SU-DHL-6 (cell line): Measurements from ENCODE around the gene AIMP1.

Experiments used
- H2AFZ ChIP-seq: fragments of 200-600 bp; sonication (generic); 2 replicates; pipeline ENCODE4 v1.6.1; 2014; ENCODE audit warnings: low read depth, mild to moderate bottlenecking, moderate library complexity, mixed read lengths, antibody characterized with exemption, low read length; ENCODE audit not compliant: severe bottlenecking
- H3F3A ChIP-seq: fragments of 200-600 bp; shearing (Covaris generic); 2 replicates; pipeline ENCODE4 v1.6.0; 2016; ENCODE audit warnings: antibody characterized with exemption, mild to moderate bottlenecking; ENCODE audit not compliant: insufficient read depth
- H3K27ac ChIP-seq: fragments of 200-600 bp; sonication (generic); 2 replicates; pipeline ENCODE4 v1.5.1; 2016; ENCODE audit warnings: low read depth, mild to moderate bottlenecking, low read length, moderate library complexity, mixed read lengths
- H3K27me3 ChIP-seq: fragments of 200-600 bp; sonication (generic), shearing (Covaris generic); 2 replicates; pipeline ENCODE4 v1.6.0; 2014; ENCODE audit warnings: mild to moderate bottlenecking, low read length
- H3K36me3 ChIP-seq: fragments of 200-600 bp; sonication (generic); 2 replicates; pipeline ENCODE4 v1.6.1; 2014; ENCODE audit warnings: mild to moderate bottlenecking, low read length, mixed read lengths
- H3K4me2 ChIP-seq: fragments of 300-600, 200-600 bp; shearing (Covaris generic), sonication (generic); 2 replicates; pipeline ENCODE4 v1.6.0; 2014; ENCODE audit warnings: low read length, low read depth, mild to moderate bottlenecking; ENCODE audit not compliant: poor library complexity, severe bottlenecking
- H3K4me3 ChIP-seq: fragments of 200-600 bp; sonication (generic); 2 replicates; pipeline ENCODE4 v1.5.1; 2014; ENCODE audit warnings: antibody characterized with exemption, low read length, mild to moderate bottlenecking, mixed read lengths; ENCODE audit not compliant: insufficient read depth, poor library complexity, severe bottlenecking
- H3K79me2 ChIP-seq: fragments of 200-600 bp; sonication (generic); 2 replicates; pipeline ENCODE4 v1.6.1; 2014; ENCODE audit warnings: mild to moderate bottlenecking, low read length, moderate library complexity; ENCODE audit not compliant: insufficient read depth
- H3K9ac ChIP-seq: fragments of 200-600 bp; sonication (generic); 2 replicates; pipeline ENCODE4 v1.7.0; 2014; ENCODE audit warnings: mild to moderate bottlenecking, low read length
- H3K9me2 ChIP-seq: fragments of 200-600 bp; sonication (generic); replicated peaks from 2 replicates; pipeline ENCODE4 v1.6.1; 2014; ENCODE audit warnings: low read length; ENCODE audit not compliant: insufficient read depth
- H3K9me3 ChIP-seq: fragments of 200-600 bp; sonication (generic); 2 replicates; pipeline ENCODE4 v1.6.1; 2014; ENCODE audit warnings: low read length, mixed read lengths; ENCODE audit not compliant: insufficient read depth
- H4K20me1 ChIP-seq: fragments of 200-600 bp; sonication (generic); 2 replicates; pipeline ENCODE4 v1.6.1; 2014; ENCODE audit warnings: low read depth, mild to moderate bottlenecking, antibody characterized with exemption, low read length, moderate library complexity, mixed read lengths
- EZH2phosphoT487 ChIP-seq: fragments of 200-600 bp; sonication (generic), shearing (Covaris generic); conservative IDR thresholded peaks from 2 replicates; pipeline ENCODE4 v1.6.1; 2018; ENCODE audit warnings: mild to moderate bottlenecking, antibody characterized with exemption, low read length, moderate library complexity, mixed read lengths
- TF ChIP-seq, protein P1 (sequence below): fragments of 200-600 bp; sonication (generic); IDR thresholded peaks from one replicate; pipeline ENCODE4 v1.5.1; 2017; ENCODE audit warnings: antibody characterized with exemption, mild to moderate bottlenecking, low read length, moderate library complexity; ENCODE audit not compliant: insufficient read depth, poor library complexity, severe bottlenecking

AIMP1 gene

DNA sequence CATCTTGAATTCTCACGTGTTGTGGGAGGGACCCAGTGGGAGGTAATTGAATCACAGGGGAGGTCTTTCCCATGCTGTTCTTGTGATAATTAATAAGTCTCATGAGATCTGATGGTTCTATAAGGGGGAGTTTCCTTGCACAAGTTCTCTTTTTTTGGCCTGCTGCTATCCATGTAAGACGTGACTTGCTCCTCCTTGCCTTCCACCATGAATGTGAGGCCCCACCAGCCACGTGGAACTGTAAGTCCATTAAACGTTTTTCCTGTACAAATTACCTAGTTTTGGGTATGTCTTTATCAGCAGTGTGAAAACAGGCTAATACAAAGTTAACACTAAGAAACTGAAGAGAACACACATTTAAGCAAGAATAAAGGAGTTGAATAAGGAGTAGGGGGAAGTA lies 16.4 kb upstream of the AIMP1 start:
- TF ChIP-seq, protein P1, sequence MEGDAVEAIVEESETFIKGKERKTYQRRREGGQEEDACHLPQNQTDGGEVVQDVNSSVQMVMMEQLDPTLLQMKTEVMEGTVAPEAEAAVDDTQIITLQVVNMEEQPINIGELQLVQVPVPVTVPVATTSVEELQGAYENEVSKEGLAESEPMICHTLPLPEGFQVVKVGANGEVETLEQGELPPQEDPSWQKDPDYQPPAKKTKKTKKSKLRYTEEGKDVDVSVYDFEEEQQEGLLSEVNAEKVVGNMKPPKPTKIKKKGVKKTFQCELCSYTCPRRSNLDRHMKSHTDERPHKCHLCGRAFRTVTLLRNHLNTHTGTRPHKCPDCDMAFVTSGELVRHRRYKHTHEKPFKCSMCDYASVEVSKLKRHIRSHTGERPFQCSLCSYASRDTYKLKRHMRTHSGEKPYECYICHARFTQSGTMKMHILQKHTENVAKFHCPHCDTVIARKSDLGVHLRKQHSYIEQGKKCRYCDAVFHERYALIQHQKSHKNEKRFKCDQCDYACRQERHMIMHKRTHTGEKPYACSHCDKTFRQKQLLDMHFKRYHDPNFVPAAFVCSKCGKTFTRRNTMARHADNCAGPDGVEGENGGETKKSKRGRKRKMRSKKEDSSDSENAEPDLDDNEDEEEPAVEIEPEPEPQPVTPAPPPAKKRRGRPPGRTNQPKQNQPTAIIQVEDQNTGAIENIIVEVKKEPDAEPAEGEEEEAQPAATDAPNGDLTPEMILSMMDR: no peak
- TF ChIP-seq EZH2phosphoT487: no peak
- H3K9me2 ChIP-seq: no peaks in the 10 kb centered on the region

DNA sequence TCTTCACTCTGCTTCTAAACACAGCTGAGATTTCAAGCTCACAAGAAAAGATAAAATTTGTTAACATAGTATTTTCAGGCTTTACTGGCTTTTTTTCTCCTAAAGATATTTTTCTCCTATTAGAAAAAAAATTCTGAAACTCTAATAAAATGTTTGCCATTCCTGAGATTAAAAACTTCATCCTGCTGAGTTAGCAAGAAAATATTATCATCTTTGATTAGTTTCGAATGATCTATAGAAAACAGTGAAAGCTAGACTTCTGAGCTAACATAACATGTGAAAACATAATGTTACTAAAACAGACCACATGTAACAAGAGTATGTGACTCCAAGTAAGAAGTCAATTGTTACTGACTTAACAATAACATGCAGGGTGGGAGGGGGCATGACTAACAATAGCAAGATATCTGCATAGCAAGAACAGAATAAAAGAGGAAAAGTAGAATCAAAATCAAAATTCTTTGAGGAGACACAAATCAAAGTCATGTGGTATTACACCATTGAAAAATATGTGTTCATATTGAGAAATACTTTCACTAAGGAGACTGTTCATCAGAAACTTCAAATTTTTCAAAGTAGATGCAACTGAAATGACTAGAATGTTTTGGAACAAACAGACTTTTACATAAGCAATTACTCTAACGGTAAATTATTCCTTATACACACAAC lies 14.8 kb upstream of the AIMP1 start:
- Histone ChIP-seq H3K79me2 (no peaks in the 10 kb centered on the region), H3K4me3 (no peak overlapping the region), H2AFZ (no peak overlapping the region), H3F3A (no peaks in the 10 kb centered on the region), H3K27ac (no peak overlapping the region), H3K9me3 (no peaks in the 10 kb centered on the region), H3K4me2 (no peak overlapping the region), H3K36me3 (no peaks in the 10 kb centered on the region), H3K27me3 (no peaks in the 10 kb centered on the region), H3K9ac (no peak overlapping the region), H3K9me2 (no peaks in the 10 kb centered on the region), H4K20me1 (no peaks in the 10 kb centered on the region)
- TF ChIP-seq, protein P1: no peak
- no peak for TF ChIP-seq EZH2phosphoT487

More for the DNA sequence above, 16.4 kb upstream of the AIMP1 start:
- H3F3A ChIP-seq: no peaks in the 10 kb centered on the region
- no peak overlapping the region for H3K4me3 ChIP-seq
- H3K79me2 ChIP-seq: no peaks in the 10 kb centered on the region
- H3K9me3 ChIP-seq: no peaks in the 10 kb centered on the region
- H3K27ac ChIP-seq: no peak overlapping the region
- H2AFZ ChIP-seq: no peak overlapping the region
- no peaks in the 10 kb centered on the region for H3K36me3 ChIP-seq
- H4K20me1 ChIP-seq: no peaks in the 10 kb centered on the region
- H3K4me2 ChIP-seq: no peak overlapping the region
- H3K27me3 ChIP-seq: no peaks in the 10 kb centered on the region
- no peak overlapping the region for H3K9ac ChIP-seq

DNA sequence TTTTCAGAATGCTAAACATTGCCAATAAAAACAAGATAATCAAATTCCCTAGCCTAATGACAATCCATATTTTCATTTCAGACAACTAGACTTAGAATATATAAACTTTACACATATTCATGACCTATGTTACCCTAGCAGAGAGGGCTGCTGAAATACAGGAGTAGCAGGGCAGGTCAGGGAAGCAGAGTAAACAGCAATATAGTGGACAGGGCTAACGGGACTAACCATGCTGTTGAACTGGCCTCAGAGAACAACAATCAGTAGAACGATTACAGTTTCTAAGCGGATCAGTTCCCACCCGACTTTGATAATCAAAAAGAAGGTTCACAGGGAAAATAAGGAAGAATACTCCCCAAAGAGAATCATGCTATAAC lies 14.3 kb upstream of the AIMP1 start:
- Histone ChIP-seq H3K9ac (no peak overlapping the region), H3K9me2 (no peaks in the 10 kb centered on the region), H3K9me3 (no peaks in the 10 kb centered on the region), H3F3A (no peaks in the 10 kb centered on the region), H3K27me3 (no peaks in the 10 kb centered on the region), H3K79me2 (no peaks in the 10 kb centered on the region), H3K4me2 (no peak overlapping the region), H4K20me1 (no peaks in the 10 kb centered on the region), H3K36me3 (no peaks in the 10 kb centered on the region), H3K4me3 (no peak overlapping the region), H2AFZ (no peak overlapping the region), H3K27ac (no peak overlapping the region)
- no peak for TF ChIP-seq EZH2phosphoT487
- TF ChIP-seq, protein P1: no peak
